DMS114 treated with DMSO at 0.1 percent for 48 hours (cell line): Measurements from ENCODE around the gene PTPRR.

Experiments used
- DNase-seq: peaks from one replicate; lab custom pipeline; 2025; ENCODE audit not compliant: unreplicated experiment; lab: John Stamatoyannopoulos, UW

PTPRR gene

GRCh38 chr12:70918321-70918720, 2.2 kb downstream of the PTPRR start:
- DNase-seq: no peak

- no peak for DNase-seq
Observed at GRCh38 chr12:70910666-70911065, 9.9 kb downstream of the PTPRR start.

- no peak for DNase-seq
Observed at GRCh38 chr12:70908978-70909377, 11.6 kb downstream of the PTPRR start.

- no peak for DNase-seq
Observed at GRCh38 chr12:70907412-70907811, 13.1 kb downstream of the PTPRR start.

- no peak for DNase-seq
Observed at GRCh38 chr12:70895956-70896355, 24.6 kb downstream of the PTPRR start.

DNA sequence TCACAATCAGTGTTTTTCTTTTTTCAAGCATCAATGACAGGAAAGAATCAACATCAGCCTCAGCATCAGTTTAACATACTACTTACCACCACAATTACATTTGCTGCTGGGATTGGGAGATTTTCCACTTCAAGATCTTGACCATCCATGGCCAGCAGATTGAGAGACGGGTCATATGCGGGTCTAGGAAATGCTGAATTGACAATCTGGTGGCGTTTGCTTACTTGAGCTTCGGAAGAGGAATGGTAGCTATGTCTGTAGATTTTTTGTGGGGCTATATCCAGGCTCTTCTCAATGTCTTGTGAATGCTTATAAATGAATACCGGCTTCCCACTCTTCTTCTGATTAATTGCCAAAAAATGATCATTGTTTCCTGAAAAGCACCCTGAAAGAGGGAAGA, 27.9 kb downstream of the PTPRR start:
- no peak for DNase-seq

GRCh38 chr12:70890895-70891832, 29.4 kb downstream of the PTPRR start:
- no peak for DNase-seq

- DNase-seq: no peak
Observed at GRCh38 chr12:70885956-70886355, 34.6 kb downstream of the PTPRR start.

DNA sequence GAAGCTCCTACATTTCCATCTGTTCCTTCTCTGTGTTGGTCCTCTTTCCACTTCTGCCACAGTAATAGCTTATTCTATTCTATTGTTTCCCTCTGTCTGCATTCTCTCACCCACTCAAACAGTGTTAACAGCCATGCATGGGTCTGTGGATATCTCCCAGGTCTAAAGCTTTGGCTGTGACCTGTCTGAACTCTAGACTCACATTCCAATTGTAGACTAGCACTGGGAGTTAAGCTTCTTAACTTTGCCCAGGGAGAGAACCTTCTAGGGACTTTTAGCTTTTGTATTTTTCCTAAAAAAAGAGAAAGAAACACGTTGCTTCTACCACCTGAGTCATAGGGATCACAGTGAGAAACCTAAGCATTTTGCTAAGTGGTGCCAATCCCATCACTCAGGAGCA, 36.7 kb downstream of the PTPRR start:
- DNase-seq: no peak

DNA sequence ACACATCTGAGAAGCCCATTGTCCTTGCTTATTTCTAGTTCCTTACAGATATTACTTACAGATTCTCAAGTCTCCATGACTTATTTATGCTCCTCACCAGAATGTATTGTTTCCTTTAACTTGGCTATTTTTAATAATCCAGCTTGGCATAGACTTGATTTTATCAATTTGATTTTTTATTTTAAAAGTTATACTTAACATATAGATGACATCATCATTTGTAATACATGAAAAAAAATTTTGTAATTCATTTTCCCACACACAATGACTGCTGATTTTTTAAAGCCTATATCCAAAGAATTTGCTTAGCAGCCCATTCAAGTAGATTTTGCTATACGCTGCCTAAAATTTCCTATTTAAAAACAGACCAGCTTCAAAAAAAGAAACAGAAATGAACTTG, 39.8 kb downstream of the PTPRR start:
- no peak for DNase-seq

DNA sequence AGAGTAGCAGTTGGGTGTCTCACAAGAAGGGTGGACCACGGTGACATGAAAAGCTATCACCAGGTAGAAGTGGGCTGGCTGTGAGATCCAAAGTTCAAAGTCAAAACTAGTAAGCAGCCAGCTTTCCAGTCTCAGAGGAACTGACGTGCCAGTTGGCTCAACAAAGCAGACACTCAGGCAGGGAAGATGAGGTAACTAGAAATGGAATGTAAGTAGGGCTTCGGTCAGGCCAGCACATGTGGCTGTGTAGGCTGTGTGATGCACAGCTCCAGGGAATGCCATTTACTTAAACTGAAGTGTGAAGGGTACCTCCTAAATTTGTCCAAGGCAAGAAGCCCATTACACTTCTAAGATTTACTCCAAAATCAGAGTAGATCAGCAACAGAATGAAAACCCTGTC, 43.6 kb downstream of the PTPRR start:
- no peak for DNase-seq

DNA sequence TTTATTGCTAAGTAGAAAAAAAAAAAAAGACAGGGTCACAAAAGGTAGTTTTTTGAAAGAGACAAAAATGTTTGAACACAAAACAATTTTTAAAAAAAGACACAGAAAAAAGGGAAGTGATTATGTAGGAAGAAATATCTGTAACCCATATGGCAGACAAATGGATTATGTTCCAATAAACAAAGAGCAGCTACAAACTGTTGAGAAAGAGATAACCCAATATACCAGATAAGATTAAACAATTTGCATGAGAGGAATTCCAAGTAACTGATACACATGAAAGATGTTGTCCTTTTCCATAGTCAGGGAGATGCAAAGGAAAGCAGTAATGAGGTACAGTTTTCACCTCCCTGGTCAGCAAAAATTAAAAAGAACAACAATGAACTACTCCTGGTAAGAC, 44.9 kb downstream of the PTPRR start:
- no peak for DNase-seq

- DNase-seq: no peak
Observed at GRCh38 chr12:70854881-70855568, 65.5 kb downstream of the PTPRR start.

- DNase-seq: no peak
Observed at GRCh38 chr12:70854138-70854537, 66.4 kb downstream of the PTPRR start.

DNA sequence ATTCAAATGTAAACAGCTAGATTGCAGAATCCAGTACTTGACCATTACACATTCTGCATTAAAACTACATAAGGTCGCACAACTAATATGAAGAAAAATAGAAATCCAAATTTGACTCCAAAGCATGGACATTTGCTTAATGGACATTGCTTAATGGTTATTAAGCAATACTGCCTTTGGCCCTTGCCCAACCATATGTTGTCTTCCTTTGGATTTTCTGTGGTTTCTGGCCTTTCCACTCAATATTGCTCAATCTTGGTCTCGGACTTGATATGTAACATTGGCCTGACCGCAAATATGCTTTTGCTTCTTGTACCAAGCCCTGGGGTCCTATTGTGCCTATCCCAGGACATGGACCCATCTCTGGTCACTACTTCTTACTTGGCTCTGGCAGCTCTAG, 67.2 kb downstream of the PTPRR start:
- no peak for DNase-seq

DNA sequence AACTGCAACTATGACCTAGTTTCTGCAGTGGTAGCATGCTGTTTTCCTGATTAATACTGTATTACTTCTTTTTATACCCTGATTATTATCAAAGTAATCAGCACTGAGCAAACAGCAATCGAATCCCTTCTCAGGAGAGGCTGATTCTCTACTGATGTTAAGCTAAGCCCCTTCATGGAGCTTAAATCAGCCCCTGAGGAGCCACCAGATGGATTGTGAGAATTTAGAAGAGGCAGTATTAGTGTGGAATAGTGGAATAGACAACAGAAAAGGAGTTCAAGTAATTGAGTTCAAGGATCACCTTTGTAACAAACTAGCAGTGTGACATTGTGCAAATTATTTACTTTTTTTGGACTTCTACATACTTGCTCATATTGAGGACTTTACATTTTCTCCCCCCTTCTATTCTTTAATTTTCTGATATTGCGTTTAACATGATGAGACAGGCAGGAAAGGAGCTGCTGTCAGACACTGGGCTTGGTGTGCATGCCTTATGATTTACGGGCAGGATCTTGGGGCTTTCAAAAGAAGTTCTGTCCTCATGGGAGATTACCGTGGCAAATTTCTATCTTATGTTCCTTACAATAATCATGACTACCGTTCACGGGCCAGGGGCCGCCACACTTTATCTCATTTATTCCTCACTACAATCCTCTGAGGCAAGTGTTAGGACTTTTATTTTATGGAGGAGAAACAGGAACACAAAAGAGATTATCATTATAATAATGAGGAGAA, 68.0 kb downstream of the PTPRR start:
- no peak for DNase-seq

- peak; percentile 15 for DNase-seq
Observed at GRCh38 chr12:70849265-70849960, 71.1 kb downstream of the PTPRR start.

DNA sequence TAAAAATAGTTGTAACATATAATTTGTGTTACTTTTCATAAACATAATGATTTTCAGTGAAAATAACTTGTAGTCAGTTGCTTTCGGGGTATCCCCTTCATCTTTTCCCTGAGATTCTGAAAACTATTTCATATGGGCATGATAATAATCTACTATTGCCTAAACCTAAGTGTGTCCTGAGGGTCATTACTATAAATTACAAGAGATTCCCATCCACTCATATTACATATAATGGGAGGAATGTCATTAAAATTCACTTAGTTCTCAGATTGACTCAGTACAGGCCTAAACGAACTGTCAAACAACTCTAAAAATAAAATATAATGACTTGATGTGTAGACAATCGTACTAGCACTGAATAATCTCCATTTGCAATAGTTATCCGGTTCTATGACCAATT, 72.7 kb downstream of the PTPRR start:
- no peak for DNase-seq

DNA sequence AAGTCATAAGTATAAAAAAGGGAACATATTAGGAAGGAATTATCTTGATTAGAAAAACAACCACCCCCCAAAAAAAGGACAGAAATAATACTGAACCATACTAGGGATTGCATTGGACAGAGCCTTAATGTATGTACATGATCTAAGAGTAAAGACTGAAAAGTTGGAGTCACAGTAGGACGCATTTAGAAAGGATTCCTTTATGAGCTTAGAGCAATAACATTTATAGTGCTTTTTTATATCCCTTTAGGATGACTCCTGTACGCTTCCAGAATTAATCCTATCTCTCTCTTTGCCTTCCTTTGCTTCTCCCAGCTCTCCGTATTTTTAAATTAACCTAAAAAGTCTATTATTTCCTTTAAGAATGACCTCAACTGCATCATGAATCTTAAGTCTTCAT, 75.3 kb downstream of the PTPRR start:
- DNase-seq: no peak

- no peak for DNase-seq
Observed at GRCh38 chr12:70843363-70843762, 77.2 kb downstream of the PTPRR start.

DNA sequence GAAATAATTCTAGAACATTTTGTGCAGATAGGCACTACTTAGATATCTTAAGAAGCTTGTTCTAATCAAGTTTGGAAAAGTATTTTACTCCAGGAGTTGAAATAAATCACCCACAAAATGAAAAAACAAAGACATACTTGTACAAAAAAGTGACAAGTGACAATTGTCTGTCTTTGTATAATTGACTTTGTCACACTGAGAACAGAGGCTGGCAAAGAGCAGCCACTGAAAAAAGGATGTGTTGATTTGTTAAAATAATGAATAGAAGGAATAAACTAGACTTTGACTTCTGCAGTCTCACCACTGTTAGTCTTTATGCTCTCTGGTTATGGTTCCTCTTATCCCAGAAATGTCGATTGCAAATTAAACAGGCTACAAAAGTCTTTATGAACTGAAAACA, 77.6 kb downstream of the PTPRR start:
- DNase-seq: no peak
